Heart left ventricle (tissue), 16 donors: ENCODE results near the gene SLC43A2. TPM values are rescaled to one million over a fixed set of nuclear protein-coding genes. Genes with fewer than 3 reads are reported as not detected.

ENCODE experiments used
- ATAC-seq, 4 donors: fragments of 200-7000 bp; cut with Tn5 transposase; one replicate each; pipeline ENCODE4 v1.9.1; 2020 to 2022; ENCODE audit warnings: moderate library complexity in 4 of 4, mild to moderate bottlenecking in 3 of 4, moderate number of reproducible peaks in 1 of 4
- DNase-seq, 5 donors: peaks; one replicate each; pipeline ENCODE4 v3.0.0-alpha.2; 2020
- H3K27ac ChIP-seq, 12 donors: fragments of 200-600 bp; sonication (generic) in 4 of 12; one replicate each; pipeline versions ENCODE4 v1.5.0 to v1.8.0; 2016 to 2022; ENCODE audit warnings: mild to moderate bottlenecking in 2 of 12
- H3K27me3 ChIP-seq, 9 donors: fragments of 200-600 bp; sonication (generic) in 2 of 9; one replicate each; pipeline versions ENCODE4 v1.5.1 to v1.8.0; 2016 to 2022; ENCODE audit warnings: mild to moderate bottlenecking in 3 of 9
- H3K36me3 ChIP-seq, 9 donors: fragments of 200-600 bp; sonication (generic) in 2 of 9; one replicate each; pipeline versions ENCODE4 v1.5.0 to v1.8.0; 2018 to 2022; ENCODE audit warnings: mild to moderate bottlenecking in 2 of 9
- H3K4me1 ChIP-seq, 12 donors: fragments of 200-600 bp; sonication (generic) in 4 of 12; one replicate each; pipeline versions ENCODE4 v1.5.0 to v1.8.0; 2016 to 2022; ENCODE audit warnings: mild to moderate bottlenecking in 3 of 12
- H3K4me3 ChIP-seq, 12 donors: fragments of 200-600 bp; sonication (generic) in 4 of 12; one replicate each; pipeline versions ENCODE4 v1.5.0 to v1.8.0; 2017 to 2022; ENCODE audit warnings: mild to moderate bottlenecking in 9 of 12, moderate library complexity in 4 of 12
- H3K9me3 ChIP-seq, 12 donors: fragments of 200-600 bp; sonication (generic) in 4 of 12; one replicate each; pipeline versions ENCODE4 v1.5.0 to v1.8.0; 2016 to 2022; ENCODE audit warnings: mild to moderate bottlenecking in 1 of 12
- CTCF ChIP-seq, 12 donors: fragments of 200-600 bp; sonication (generic) in 4 of 12; IDR thresholded peaks; one replicate each; pipeline versions ENCODE4 v1.5.0 to v1.8.0; 2018 to 2022; ENCODE audit warnings: antibody characterized with exemption in 12 of 12, mild to moderate bottlenecking in 5 of 12
- POLR2A ChIP-seq, 2 donors: fragments of 450-650 bp; IDR thresholded peaks; one replicate each; pipeline ENCODE4 v1.6.1; 2017; ENCODE audit warnings: antibody characterized with exemption in 2 of 2, mild to moderate bottlenecking in 2 of 2, moderate library complexity in 2 of 2
- WGBS, 4 donors: extraction: QIAGEN DNeasy Blood & Tissue Kit in 2 of 4; methylation state at CpG; one replicate each; pipeline versions ENCODE4 v1.1.5 to v1.1.7; 2013 to 2018; 5-methylcytosine and 5-hydroxymethylcytosine counted together
- intact Hi-C, 10 donors: fragments of 100-400 bp; cut with DNase I; formaldehyde crosslinking; loops; one replicate each; pipeline versions ENCODE4 v1.11.1 to v1.14.2; 2022
- polyA plus RNA-seq, 2 donors: library from polyadenylated mRNA; stranded (reverse); fragments of 200-250 nt; gene quantifications; one replicate each; pipeline ENCODE4 v1.2.3, GENCODE V29; 2013
- total RNA-seq, 9 donors: library from RNA; depleted of rRNA in 2 of 9; stranded (reverse); fragments of >200 nt in 2 of 9; fragmentation: NEBNext Ultra II Directional in 3 of 9; extraction: Animal tissue kit (Norgen Biotek cat#: 25700) in 3 of 9; gene quantifications; one replicate each; pipeline versions ENCODE4 v1.1.0 to v1.2.4, GENCODE V29; 2016 to 2023
- donor health status: ischemic (EF 13 %, LVEDD 7.1; RV severe dilation, severe dysfunction).
- donor health status: healthy with polysubstance abuse.
- donor health status: DM: no; HTN: yes; CAD: no.
- donor health status: DM: no; HTN: no; CAD: no.
- donor health status: ischemic (EF 25% LVEDD 6.9; RV normal size, moderate dysfunction).
- donor health status: ischemic (EF 25% LVEDD 5.7; RV mildly dilated, moderate dysfunction).
- donor health status: healthy.
- donor health status: DM: yes; HTN: yes; CAD: no.
- donor health status: ischemic (EF 35%, LVEDD 5.7; RV mildly dilated, moderate dysfunction).
- donor health status: nonischemic (EF 11% LVEDD 7.7; RV severe dilation, severe dysfunction).
- donor health status: DM: yes; HTN: yes; CAD: no.
- donor health status: PGD.
- donor health status: ischemic (EF 29% LVEDD 5.4; RV normal size, mild dysfunction).
- donor health status: nonischemic (EF 23%, LVEDD 6.1; RV moderate dilation, normal function).

The SLC43A2 gene
- total and polyA plus RNA-seq, 11 donors, result 1.4 to 29.1 (median 6.8) TPM

- DNase-seq (no peak), ATAC-seq (no peak)
- intact Hi-C loops, result no loop called here
These were observed 27.1 kb downstream of the SLC43A2 start for GRCh38 chr17:1601571-1601970.

GRCh38 chr17:1598399-1599095, 30.1 kb downstream of the SLC43A2 start:
- peaks cover 0 to 2% (median 0%) of the 10 kb centered on the region in 12 donors for H3K4me1 ChIP-seq
- no peak overlapping the region for H3K27ac ChIP-seq
- intact Hi-C loops, result no loop called here
- TF ChIP-seq POLR2A (IDR thresholded peaks at IDR 0.05) (no peak), CTCF (IDR thresholded peaks at IDR 0.05) (no peak)
- peaks cover 0 to 3% (median 0%) of the 10 kb centered on the region in 9 donors for H3K36me3 ChIP-seq
- H3K27me3 ChIP-seq, result no peaks in the 10 kb centered on the region
- H3K9me3 ChIP-seq, result no peaks in the 10 kb centered on the region
- no peak overlapping the region for H3K4me3 ChIP-seq
- DNase-seq (no peak), ATAC-seq (no peak)
- 92 to 95% (median 92%) methylated on average over 8 of the region's 8 CpGs for WGBS, 4 donors

More at GRCh38 chr17:1601571-1601970, 27.1 kb downstream of the SLC43A2 start:
- no peaks in the 10 kb centered on the region for H3K27me3 ChIP-seq
- TF ChIP-seq POLR2A (IDR thresholded peaks at IDR 0.05) (no peak), CTCF (IDR thresholded peaks at IDR 0.05) (no peak)
- H3K9me3 ChIP-seq, result no peaks in the 10 kb centered on the region
- peaks cover 0 to 3% (median 0%) of the 10 kb centered on the region in 9 donors for H3K36me3 ChIP-seq
- H3K4me3 ChIP-seq, result no peak overlapping the region
- H3K27ac ChIP-seq, result no peak overlapping the region
- WGBS, 4 donors, result 95 to 99% (median 98%) methylated on average over 14 of the region's 14 CpGs
- peaks cover 0 to 10% (median 0%) of the 10 kb centered on the region in 12 donors for H3K4me1 ChIP-seq

- WGBS, 4 donors, result 93 to 97% (median 94%) methylated on average over 14 of the region's 14 CpGs
- Histone ChIP-seq H3K9me3 (no peaks in the 10 kb centered on the region), H3K27ac (no peak overlapping the region), H3K4me1 (peaks cover 0 to 8% (median 1%) of the 10 kb centered on the region in 12 donors), H3K27me3 (no peaks in the 10 kb centered on the region), H3K4me3 (no peak overlapping the region), H3K36me3 (no peaks in the 10 kb centered on the region)
- no peak for ATAC-seq
- intact Hi-C loops, result no loop called here
- no peak for DNase-seq
- TF ChIP-seq CTCF (IDR thresholded peaks at IDR 0.05), result no peak
- TF ChIP-seq POLR2A (IDR thresholded peaks at IDR 0.05), result no peak
These were observed 30.7 kb downstream of the SLC43A2 start for GRCh38 chr17:1597861-1598342.

GRCh38 chr17:1593630-1593931, 35.1 kb downstream of the SLC43A2 start:
- DNase-seq (no peak), ATAC-seq (no peak)
- no peak overlapping the region for H3K27ac ChIP-seq
- no peaks in the 10 kb centered on the region for H3K27me3 ChIP-seq
- H3K36me3 ChIP-seq, result peaks cover 0 to 23% (median 0%) of the 10 kb centered on the region in 9 donors
- H3K4me3 ChIP-seq, result no peak overlapping the region
- intact Hi-C loops, result loop anchor here in 1 of 10 donors (5.0 kb wide), 1 partner anchor 34 kb away; the partner anchor contains the start of gene SLC43A2
- H3K4me1 ChIP-seq, result peaks cover 0 to 39% (median 15%) of the 10 kb centered on the region in 12 donors
- no peak for TF ChIP-seq POLR2A (IDR thresholded peaks at IDR 0.05)
- TF ChIP-seq CTCF (IDR thresholded peaks at IDR 0.05), result no peak
- no peaks in the 10 kb centered on the region for H3K9me3 ChIP-seq
- WGBS, 4 donors, result 88 to 92% (median 90%) methylated on average over 5 of the region's 5 CpGs
